ENCODE data around the gene ARHGAP35.
A peak's percentile ranks its signal among the peaks of the same experiment; 100 is the strongest.
"Not testable (repeated sequence)": the region's sequence is repeated elsewhere in the genome, so short reads cannot be mapped to it uniquely, and the experiment has no call there.

The ARHGAP35 gene

GRCh38 chr19:46860846-46861690 lies at the start of gene ARHGAP35:
Gene ARHGAP35, plus strand, starts transcription at chr19:46860997. Its CDS starts 57,679 bp downstream, at chr19:46918676.
- no peak for DNase-seq

DNA sequence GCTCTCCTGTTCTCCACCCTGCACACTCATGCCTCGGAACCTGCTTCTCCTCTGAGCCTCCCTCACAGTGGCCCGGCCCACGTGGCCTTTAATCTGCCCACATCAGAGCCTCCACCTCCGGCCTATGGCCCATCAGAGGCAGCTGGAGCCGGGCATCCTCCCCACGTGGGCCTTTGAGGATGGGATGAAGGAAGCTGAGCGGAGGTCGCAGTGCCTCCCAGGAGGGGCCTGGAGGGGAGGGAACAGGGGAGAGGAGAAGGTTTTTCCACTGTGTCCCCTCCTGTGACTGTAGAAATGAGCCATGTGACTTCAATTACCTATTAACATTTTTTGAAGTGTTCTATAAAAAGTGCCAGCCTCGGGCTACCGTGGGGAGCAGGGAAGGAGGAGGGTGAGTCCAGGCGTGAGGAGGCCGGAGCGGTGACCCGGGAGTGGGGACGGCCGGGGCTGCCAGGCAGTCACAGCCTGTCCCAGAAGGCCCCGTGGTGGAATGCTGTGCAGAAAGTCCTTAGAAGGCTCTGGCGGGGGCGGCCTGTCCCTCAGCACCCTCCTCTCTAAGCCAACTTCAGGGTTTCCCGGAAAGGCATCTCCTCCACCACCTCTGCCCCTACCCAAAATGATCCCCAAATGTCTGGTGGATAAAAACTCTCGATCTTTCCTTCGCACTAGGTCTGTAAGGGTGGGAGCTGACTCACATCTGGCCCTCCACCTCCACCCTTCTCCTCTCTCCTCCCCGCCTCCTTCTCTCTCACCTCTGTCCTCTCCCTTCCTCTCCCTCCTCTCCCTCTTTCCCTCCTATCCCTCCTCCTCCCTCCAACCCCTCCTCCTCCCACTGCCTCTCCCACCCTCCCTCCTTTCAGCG lies 47.6 kb upstream of the ARHGAP35 start:
- DNase-seq: no peak

- no peak for DNase-seq
Measured at GRCh38 chr19:46813839-46814358, 46.9 kb upstream of the ARHGAP35 start.

GRCh38 chr19:46815833-46816627 lies 44.8 kb upstream of the ARHGAP35 start:
- DNase-seq: no peak

DNA sequence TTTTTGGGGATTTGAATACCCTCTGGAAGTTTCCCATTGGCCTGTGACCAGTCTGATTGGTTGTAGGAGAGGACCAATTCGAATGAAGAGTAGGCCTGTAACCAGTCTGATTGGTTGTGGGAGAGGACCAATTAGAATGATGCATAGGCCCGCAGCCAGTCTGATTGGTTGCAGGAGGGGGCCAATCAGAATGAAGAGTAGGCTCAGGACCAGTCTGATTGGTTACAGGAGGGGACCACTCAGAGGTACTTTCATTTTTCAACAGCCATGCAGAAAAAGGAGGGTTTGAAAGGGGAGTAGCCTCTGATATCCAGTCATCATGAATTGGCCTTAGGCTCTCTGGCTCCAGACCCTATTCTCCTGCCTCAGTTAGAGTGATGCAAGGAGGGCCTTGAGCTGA lies 42.0 kb upstream of the ARHGAP35 start:
- DNase-seq: no peak

GRCh38 chr19:46821512-46822409 lies 39.0 kb upstream of the ARHGAP35 start:
- peak; percentile 45 to 71 for DNase-seq

DNA sequence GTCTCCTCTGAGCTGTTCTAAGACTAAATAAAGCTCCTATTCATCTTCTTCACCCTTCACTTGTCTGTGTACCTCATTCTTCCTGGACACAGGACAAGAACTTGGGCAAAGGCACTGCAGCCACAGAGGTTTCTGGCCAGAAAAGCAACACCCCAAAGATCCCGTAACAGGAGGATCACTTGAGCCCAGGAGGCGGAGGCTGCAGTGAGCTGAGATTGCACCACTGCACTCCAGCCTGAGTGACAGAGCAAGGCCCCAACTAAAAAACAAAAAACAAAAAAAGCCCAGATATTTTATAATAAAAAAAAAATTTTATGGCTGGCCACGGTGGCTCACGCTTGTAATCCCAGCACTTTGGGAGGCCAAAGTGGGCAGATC lies 38.4 kb upstream of the ARHGAP35 start:
- DNase-seq: not testable (repeated sequence)

DNA sequence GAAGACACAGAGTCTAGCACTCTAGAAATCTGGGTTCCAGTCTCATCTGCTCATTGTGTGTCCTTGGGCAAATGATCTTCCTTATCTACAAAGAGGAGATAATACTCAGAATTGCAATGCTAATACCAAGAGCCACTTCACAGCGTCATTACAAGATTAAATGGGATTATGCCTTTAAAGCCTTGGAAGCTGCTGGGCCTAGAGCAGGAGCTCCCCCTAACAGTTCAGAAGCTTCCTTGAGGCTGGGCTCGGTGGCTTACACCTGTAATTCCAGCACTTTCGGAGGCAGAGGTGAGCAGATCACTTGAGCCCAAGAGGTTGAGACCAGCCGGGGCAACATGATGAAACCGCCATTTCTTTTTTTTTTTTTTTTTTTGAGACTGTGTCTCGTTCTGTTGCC lies 37.7 kb upstream of the ARHGAP35 start:
- no peak for DNase-seq

GRCh38 chr19:46824890-46825730 lies 35.7 kb upstream of the ARHGAP35 start:
- DNase-seq: peak; percentile 86 to 96

DNA sequence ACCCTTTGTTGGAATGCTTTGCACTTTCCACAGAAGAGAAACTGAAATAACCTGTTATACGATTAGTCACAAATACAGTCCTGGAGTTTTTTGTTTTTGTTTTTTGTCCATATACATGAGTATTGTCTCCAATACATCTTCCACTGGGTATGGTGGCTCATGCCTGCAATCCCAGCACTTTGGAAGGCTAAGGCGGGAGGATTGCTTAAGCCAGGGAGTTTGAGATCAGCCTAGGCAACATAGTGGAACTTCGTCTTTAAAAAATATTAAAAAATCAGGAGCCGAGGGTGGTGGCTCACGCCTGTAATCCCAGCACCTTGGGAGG lies 35.1 kb upstream of the ARHGAP35 start:
- no peak for DNase-seq

DNA sequence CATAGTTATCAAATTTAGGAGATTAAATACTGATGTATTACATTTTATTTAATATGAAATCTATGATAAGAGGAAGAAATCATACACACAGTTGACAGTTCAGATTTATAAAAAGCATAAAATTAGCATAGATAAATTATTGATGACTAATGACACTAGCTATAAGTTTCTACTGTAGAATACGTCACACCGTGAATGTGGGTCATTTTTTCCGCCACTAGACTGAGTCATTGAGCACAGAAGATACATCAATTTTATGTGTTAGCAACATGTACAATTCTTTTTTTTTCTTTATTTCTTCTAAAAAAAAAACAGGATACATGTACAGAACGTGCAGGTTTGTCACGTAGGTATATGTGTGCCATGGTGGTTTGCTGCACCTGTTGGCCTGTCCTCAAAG lies 32.3 kb upstream of the ARHGAP35 start:
- no peak for DNase-seq

DNA sequence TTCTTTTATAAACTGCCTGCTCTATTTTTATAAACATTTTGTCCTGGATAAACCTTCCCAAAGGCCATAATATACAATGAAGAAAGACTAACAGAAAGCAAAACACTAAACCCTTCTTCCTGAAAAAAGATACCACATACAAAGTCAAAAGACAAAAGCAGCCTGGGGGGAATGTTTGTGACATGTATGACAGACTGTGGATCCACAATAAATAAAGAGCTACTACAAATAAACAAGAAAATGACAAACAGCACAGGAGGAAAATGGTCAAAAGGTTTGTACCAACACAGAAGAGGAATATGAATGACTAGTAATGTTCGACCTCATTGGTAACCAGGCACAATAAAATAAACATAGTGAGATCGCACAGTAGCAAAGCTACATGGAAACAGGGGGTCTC lies 29.9 kb upstream of the ARHGAP35 start:
- DNase-seq: no peak

DNA sequence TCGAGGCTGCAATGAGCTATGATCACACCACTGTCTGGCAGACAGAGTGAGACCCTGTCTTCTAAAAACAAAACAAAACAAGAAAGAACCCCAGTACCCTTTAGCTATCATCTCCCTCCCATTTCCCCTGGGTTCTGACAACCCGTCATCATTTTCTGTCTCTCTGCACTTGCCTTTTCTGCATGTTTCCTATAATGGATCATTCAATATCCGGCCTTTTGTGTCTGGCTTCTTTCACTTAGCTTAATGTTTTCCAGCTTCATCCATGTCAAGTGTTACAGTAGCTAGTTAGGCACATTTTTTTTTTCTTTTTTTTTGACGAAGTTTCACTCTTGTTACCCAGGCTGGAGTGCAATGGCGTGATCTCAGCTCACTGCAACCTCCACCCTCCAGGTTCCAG lies 26.7 kb upstream of the ARHGAP35 start:
- no peak for DNase-seq

DNA sequence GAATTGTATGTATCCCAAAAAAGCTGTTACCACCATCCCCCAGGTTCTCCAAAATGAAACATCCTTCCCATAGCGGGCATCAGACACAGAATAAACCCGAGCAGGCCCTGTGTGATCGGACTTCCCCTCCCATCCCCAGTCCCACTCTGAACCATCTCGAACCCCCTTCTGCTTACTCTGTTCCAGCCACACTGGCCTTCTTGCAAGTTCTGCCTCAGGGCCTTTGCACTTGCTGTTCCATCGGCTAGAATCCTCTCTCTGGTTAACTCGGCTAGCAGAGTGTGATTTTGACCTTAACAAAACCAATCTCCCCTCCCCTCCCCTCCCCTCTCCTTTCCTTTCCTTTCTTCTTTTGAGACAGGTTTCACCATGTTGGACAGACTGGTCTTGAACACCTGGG lies 25.8 kb upstream of the ARHGAP35 start:
- DNase-seq: no peak

GRCh38 chr19:46838160-46838559 lies 22.6 kb upstream of the ARHGAP35 start:
- DNase-seq: no peak

- no peak for DNase-seq
Measured at GRCh38 chr19:46839752-46840497, 20.9 kb upstream of the ARHGAP35 start.

DNA sequence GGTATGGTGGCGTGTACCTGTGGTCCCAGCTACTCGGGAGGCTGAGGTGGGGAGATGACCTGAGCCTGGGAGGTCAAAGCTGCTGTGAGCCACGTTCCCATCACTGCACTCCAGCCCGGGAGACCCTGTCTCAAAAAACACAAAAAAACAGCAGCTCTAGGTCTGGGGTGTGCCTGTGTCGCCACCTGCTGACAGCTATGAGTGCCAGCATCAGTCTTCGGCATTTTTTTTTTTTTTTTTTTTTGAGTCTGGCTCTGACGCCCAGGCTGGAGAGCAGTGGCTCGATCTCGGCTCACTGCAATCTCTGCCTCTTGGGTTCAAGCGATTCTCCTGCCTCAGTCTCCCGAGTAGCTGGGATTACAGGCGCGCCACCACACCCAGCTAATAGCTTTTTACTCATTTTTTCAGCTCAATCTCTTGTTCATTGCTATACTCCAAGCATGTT lies 20.3 kb upstream of the ARHGAP35 start:
- peak; percentile 33 to 64 for DNase-seq

DNA sequence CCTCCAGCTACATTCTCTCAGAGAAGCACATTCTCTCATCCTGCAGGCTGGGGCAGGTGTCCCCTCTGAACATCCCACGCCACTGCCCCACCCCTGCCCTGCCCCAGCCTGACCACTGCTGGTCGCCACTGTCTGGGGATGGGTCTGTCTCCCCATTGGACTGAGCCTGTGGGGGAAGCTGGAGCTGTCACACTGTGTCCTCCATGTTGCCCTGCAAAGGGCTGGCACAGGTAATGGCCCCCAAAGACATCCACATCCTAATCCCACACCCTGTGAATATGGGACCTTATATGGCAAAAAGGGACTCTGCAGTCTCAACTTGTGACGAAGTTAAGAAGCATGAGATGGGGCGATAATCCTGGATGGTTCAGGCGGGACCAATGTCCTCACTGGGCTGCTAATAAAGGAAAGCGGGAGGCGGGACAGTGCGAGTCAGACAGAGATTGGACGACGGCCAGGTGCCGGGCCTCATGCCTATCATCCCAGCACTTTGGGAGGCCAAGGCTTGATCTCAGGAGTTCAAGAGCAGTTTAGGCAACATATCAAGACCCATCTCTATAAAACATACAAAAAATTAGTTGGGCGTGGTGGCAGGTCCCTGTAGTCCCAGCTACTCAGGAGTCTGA lies 19.2 kb upstream of the ARHGAP35 start:
- DNase-seq: no peak

DNA sequence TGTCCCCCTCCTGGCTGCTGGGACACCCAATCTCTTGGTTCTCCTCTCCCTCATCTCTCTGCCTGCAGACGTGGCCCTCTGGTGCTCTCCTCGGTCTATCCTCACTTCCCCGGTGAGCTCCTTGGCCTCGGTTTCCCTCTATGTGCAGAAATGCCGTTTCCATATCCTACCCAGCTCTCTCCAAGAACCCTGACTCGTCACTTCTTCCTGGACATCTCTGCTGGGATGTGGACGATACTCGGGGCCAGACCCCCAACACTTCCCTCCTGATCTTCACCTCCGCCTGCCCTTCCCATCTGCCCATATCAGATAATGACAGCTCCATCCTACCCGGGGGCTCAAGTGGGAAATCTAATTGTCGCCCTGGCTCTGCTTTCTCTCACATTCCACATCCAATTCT lies 18.0 kb upstream of the ARHGAP35 start:
- DNase-seq: no peak

DNA sequence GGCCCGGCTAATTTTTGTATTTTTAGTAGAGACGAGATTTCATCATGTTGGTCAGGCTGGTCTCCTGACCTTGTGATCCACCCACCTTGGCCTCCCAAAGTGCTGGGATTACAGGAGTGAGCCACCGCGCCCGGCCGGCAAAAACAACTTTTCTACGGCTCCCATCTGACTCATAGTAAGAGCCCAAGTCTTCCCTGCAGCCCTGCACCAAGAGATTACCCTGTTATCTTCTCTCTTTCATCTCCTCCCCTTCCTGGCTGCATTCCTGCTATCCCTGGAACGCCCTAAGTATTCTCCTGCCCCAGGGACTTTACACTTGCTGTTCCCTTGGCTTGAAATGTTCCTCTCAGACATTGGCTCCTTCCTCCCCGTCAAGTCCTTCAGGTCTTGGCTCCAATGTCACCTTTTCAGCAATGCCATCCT lies 16.7 kb upstream of the ARHGAP35 start:
- DNase-seq: peak in 1 of 2 donors; percentile 27
